ENCODE measurements around the gene CCDC136.

Gene CCDC136

GRCh38 chr7:128812514-128813168 lies 20.9 kb downstream of the CCDC136 start:
- DNase-seq (ENCODE audit: extremely low read depth, low read depth): no peak

GRCh38 chr7:128814499-128814898 lies 22.7 kb downstream of the CCDC136 start:
- no peak for TF ChIP-seq CTCF (IDR thresholded peaks at IDR 0.05; ENCODE audit: low read depth, low read length)
- no peak for DNase-seq (ENCODE audit: extremely low read depth, low read depth)

More at GRCh38 chr7:128812514-128813168, 20.9 kb downstream of the CCDC136 start:
- no peak for TF ChIP-seq CTCF (IDR thresholded peaks at IDR 0.05; ENCODE audit: low read depth, low read length)

- DNase-seq (ENCODE audit: extremely low read depth, low read depth): no peak
- no peak for TF ChIP-seq CTCF (IDR thresholded peaks at IDR 0.05; ENCODE audit: low read depth, low read length)
These were observed 23.6 kb downstream of the CCDC136 start for GRCh38 chr7:128815289-128815942.

GRCh38 chr7:128818694-128819093 lies 26.9 kb downstream of the CCDC136 start:
- DNase-seq (ENCODE audit: extremely low read depth, low read depth): no peak
- TF ChIP-seq CTCF (IDR thresholded peaks at IDR 0.05; ENCODE audit: low read depth, low read length): no peak

- TF ChIP-seq CTCF (IDR thresholded peaks at IDR 0.05; ENCODE audit: low read depth, low read length): no peak
These were observed 30.0 kb downstream of the CCDC136 start for GRCh38 chr7:128821724-128822123.

GRCh38 chr7:128826512-128826911 lies 34.7 kb downstream of the CCDC136 start:
- DNase-seq (ENCODE audit: extremely low read depth, low read depth): no peak
- TF ChIP-seq CTCF (IDR thresholded peaks at IDR 0.05; ENCODE audit: low read depth, low read length): no peak

More at GRCh38 chr7:128821724-128822123, 30.0 kb downstream of the CCDC136 start:
- no peak for DNase-seq (ENCODE audit: extremely low read depth, low read depth)

- TF ChIP-seq CTCF (IDR thresholded peaks at IDR 0.05; ENCODE audit: low read depth, low read length): no peak
- no peak for DNase-seq (ENCODE audit: extremely low read depth, low read depth)
These were observed 35.1 kb downstream of the CCDC136 start for GRCh38 chr7:128826916-128827247.

Measured in AG09319 (cell line).